IMR-90 (cell line): ENCODE data around the gene CEACAM6. TPM values are rescaled to one million over a fixed set of nuclear protein-coding genes. Genes with fewer than 3 reads are reported as not detected.

Experiments
- ATAC-seq: fragments of 200-7000 bp; cut with Tn5 transposase; 2 replicates; pipeline ENCODE4 v1.9.1; 2020; ENCODE audit warnings: low read depth, mild to moderate bottlenecking, moderate library complexity
- BruUV-seq: library from RNA; stranded (reverse); fragments of 400-500 nt; replicated peaks from 2 replicates; lab custom pipeline; 2021; lab: Mats Ljungman, UMichigan
- CTCF ChIA-PET: fragments of 300-600 bp; formaldehyde crosslinking; extraction: SDS; loops from one replicate; lab custom pipeline; 2021; ENCODE audit warnings: antibody characterized with exemption; lab: Yijun Ruan, JAX
- POLR2A ChIA-PET: fragments of 300-600 bp; sonication (Branson Sonifier 250); formaldehyde crosslinking; loops from one replicate; lab custom pipeline; 2022; ENCODE audit warnings: antibody characterized with exemption; ENCODE audit not compliant: unreplicated experiment; lab: Charles Lee
- DNase-seq: peaks from one replicate; pipeline ENCODE4 v3.0.0; 2013
- H2AFZ ChIP-seq: replicated peaks from 2 replicates; pipeline ENCODE3; 2013; ENCODE audit warnings: low read length, mild to moderate bottlenecking; ENCODE audit not compliant: poor library complexity
- H2AK5ac ChIP-seq: 2 replicates; pipeline ENCODE4 v1.6.1; 2013; ENCODE audit warnings: low read depth, low read length, inconsistent platforms
- H2AK9ac ChIP-seq: replicated peaks from 2 replicates; pipeline ENCODE3; 2013; ENCODE audit warnings: mild to moderate bottlenecking, low read depth, low read length, moderate library complexity; ENCODE audit not compliant: poor library complexity
- H2BK120ac ChIP-seq: 2 replicates; pipeline ENCODE4 v1.6.1; 2013; ENCODE audit warnings: low read depth, low read length, inconsistent platforms
- H2BK15ac ChIP-seq: 3 replicates; pipeline ENCODE4 v1.6.1; 2013; ENCODE audit warnings: low read depth, low read length, inconsistent platforms
- H2BK20ac ChIP-seq: 2 replicates; pipeline ENCODE4 v1.6.1; 2013; ENCODE audit warnings: low read depth, mild to moderate bottlenecking, inconsistent platforms, low read length, moderate library complexity
- H2BK5ac ChIP-seq: 2 replicates; pipeline ENCODE4 v1.6.1; 2013; ENCODE audit warnings: mild to moderate bottlenecking, low read depth, low read length, inconsistent platforms; ENCODE audit not compliant: poor library complexity, severe bottlenecking
- H3K14ac ChIP-seq: replicated peaks from 2 replicates; pipeline ENCODE4 v1.6.1; 2013; ENCODE audit warnings: low read depth, low read length, inconsistent platforms
- H3K18ac ChIP-seq: 2 replicates; pipeline ENCODE4 v1.6.1; 2013; ENCODE audit warnings: low read depth, low read length, control low read depth
- H3K23ac ChIP-seq: 2 replicates; pipeline ENCODE4 v1.6.1; 2013; ENCODE audit warnings: low read depth, low read length, inconsistent platforms
- H3K27ac ChIP-seq: 2 replicates; pipeline ENCODE4 v1.5.1; 2013; ENCODE audit warnings: mild to moderate bottlenecking, control low read depth, low read length; ENCODE audit not compliant: insufficient read depth
- H3K27me3 ChIP-seq: 2 replicates; pipeline ENCODE4 v1.6.1; 2013; ENCODE audit warnings: low read length; ENCODE audit not compliant: control insufficient read depth, insufficient read depth
- H3K36me3 ChIP-seq: 2 replicates; pipeline ENCODE4 v1.6.1; 2013; ENCODE audit warnings: low read length, mixed read lengths; ENCODE audit not compliant: control insufficient read depth, insufficient read depth
- H3K4ac ChIP-seq: 2 replicates; pipeline ENCODE4 v1.6.1; 2013; ENCODE audit warnings: low read depth, low read length, inconsistent platforms
- H3K4me1 ChIP-seq: 2 replicates; pipeline ENCODE4 v1.6.1; 2013; ENCODE audit warnings: low read length, mixed read lengths; ENCODE audit not compliant: control insufficient read depth, insufficient read depth
- H3K4me2 ChIP-seq: 2 replicates; pipeline ENCODE4 v1.6.1; 2013; ENCODE audit warnings: low read depth, mild to moderate bottlenecking, control low read depth, low read length, moderate library complexity
- H3K4me3 ChIP-seq: 2 replicates; pipeline ENCODE4 v1.5.1; 2013; ENCODE audit warnings: low read depth, mild to moderate bottlenecking, control low read depth, low read length, moderate library complexity; ENCODE audit not compliant: insufficient read depth
- H3K56ac ChIP-seq: 2 replicates; pipeline ENCODE4 v1.6.1; 2013; ENCODE audit warnings: low read length, inconsistent platforms; ENCODE audit not compliant: insufficient read depth; ENCODE audit errors: extremely low read depth
- H3K79me1 ChIP-seq, 2 experiments: 2 replicates each; pipeline ENCODE4 v1.6.1; 2013; ENCODE audit warnings: low read length in 2 of 2, inconsistent platforms in 1 of 2, low read depth in 1 of 2
- H3K9ac ChIP-seq: 2 replicates; pipeline ENCODE4 v1.6.1; 2013; ENCODE audit warnings: low read depth, low read length, control low read depth
- H3K9me1 ChIP-seq: 2 replicates; pipeline ENCODE4 v1.6.1; 2013; ENCODE audit warnings: low read length, inconsistent platforms; ENCODE audit not compliant: insufficient read depth
- H3K9me3 ChIP-seq: 2 replicates; pipeline ENCODE4 v1.6.1; 2013; ENCODE audit warnings: low read length; ENCODE audit not compliant: control insufficient read depth, insufficient read depth
- H4K20me1 ChIP-seq: 2 replicates; pipeline ENCODE4 v1.6.1; 2013; ENCODE audit warnings: low read length, inconsistent platforms; ENCODE audit not compliant: insufficient read depth
- H4K5ac ChIP-seq: 2 replicates; pipeline ENCODE4 v1.6.1; 2013; ENCODE audit warnings: mild to moderate bottlenecking, low read depth, low read length, control low read depth
- H4K8ac ChIP-seq, 2 experiments: 2 replicates each; pipeline ENCODE4 v1.6.1; 2013; ENCODE audit warnings: low read depth in 2 of 2, low read length in 2 of 2, control low read depth in 1 of 2, inconsistent platforms in 1 of 2
- H4K91ac ChIP-seq: 2 replicates; pipeline ENCODE4 v1.6.1; 2013; ENCODE audit warnings: low read depth, low read length, inconsistent platforms; ENCODE audit not compliant: insufficient read depth
- BHLHE40 ChIP-seq: fragments of 150-350 bp; IDR thresholded peaks from 2 replicates; pipeline ENCODE4 v1.6.1; 2016; ENCODE audit warnings: mild to moderate bottlenecking, low read depth, low read length
- CEBPB ChIP-seq: IDR thresholded peaks from 2 replicates; pipeline ENCODE4 v1.6.1; 2012; ENCODE audit warnings: low read depth, low read length, improper control_type of control experiment
- CHD1 ChIP-seq: IDR thresholded peaks from 2 replicates; pipeline ENCODE4 v1.6.1; 2012; ENCODE audit warnings: low read depth, low read length, improper control_type of control experiment
- FOS ChIP-seq: fragments of 150-350 bp; IDR thresholded peaks from 2 replicates; pipeline ENCODE4 v1.6.1; 2016; ENCODE audit warnings: low read depth, low read length
- MAFK ChIP-seq: IDR thresholded peaks from 2 replicates; pipeline ENCODE4 v1.6.1; 2012; ENCODE audit warnings: low read depth, low read length, improper control_type of control experiment
- MAZ ChIP-seq: IDR thresholded peaks from 2 replicates; pipeline ENCODE4 v1.6.1; 2012; ENCODE audit warnings: low read depth, mild to moderate bottlenecking, low read length, improper control_type of control experiment, moderate library complexity, borderline replicate concordance
- MXI1 ChIP-seq: IDR thresholded peaks from 2 replicates; pipeline ENCODE4 v1.6.1; 2012; ENCODE audit warnings: low read depth, mild to moderate bottlenecking, low read length, moderate library complexity, borderline replicate concordance
- NFE2L2 ChIP-seq: fragments of 150-350 bp; IDR thresholded peaks from 2 replicates; pipeline ENCODE4 v1.6.1; 2016; ENCODE audit warnings: low read depth, mild to moderate bottlenecking, low read length
- POLR2A ChIP-seq: IDR thresholded peaks from 2 replicates; pipeline ENCODE4 v1.6.1; 2012; ENCODE audit warnings: mild to moderate bottlenecking, low read depth, low read length
- RAD21 ChIP-seq: IDR thresholded peaks from 2 replicates; pipeline ENCODE4 v1.6.1; 2012; ENCODE audit warnings: low read length, improper control_type of control experiment
- RCOR1 ChIP-seq: IDR thresholded peaks from 2 replicates; pipeline ENCODE4 v1.6.1; 2012; ENCODE audit warnings: mild to moderate bottlenecking, low read length, improper control_type of control experiment; ENCODE audit not compliant: insufficient replicate concordance
- RFX5 ChIP-seq: IDR thresholded peaks from 2 replicates; pipeline ENCODE4 v1.8.0; 2012; ENCODE audit warnings: low read depth, mild to moderate bottlenecking, low read length, moderate library complexity
- SMC3 ChIP-seq: fragments of 150-350 bp; IDR thresholded peaks from 2 replicates; pipeline ENCODE4 v1.6.1; 2016; ENCODE audit warnings: low read depth, mild to moderate bottlenecking, antibody characterized with exemption, low read length, moderate library complexity
- WGBS, 2 experiments: methylation state at CpG; one replicate each; pipeline versions ENCODE4 v1.1.5 to v1.1.7; 2013; ENCODE audit warnings: missing lambda C conversion rate in 2 of 2; ENCODE audit not compliant: insufficient read length in 1 of 2; ENCODE audit errors: extremely low coverage in 2 of 2; 5-methylcytosine and 5-hydroxymethylcytosine counted together
- dilution Hi-C: fragments of 300-500 bp; cut with HindIII; formaldehyde crosslinking; loops from one replicate; pipeline ENCODE4 v1.14.3; 2018; ENCODE audit warnings: low sequenced_read_pairs; ENCODE audit not compliant: unreplicated experiment
- in situ Hi-C: fragments of 300-500 bp; cut with MboI; formaldehyde crosslinking; loops from 3 replicates; pipeline ENCODE4 v1.14.3; 2019; ENCODE audit warnings: low sequenced_read_pairs, inconsistent platforms, mixed read lengths
- intact Hi-C: fragments of 100-400 bp; cut with micrococcal nuclease; formaldehyde crosslinking; loops from 2 replicates; pipeline ENCODE4 v1.10.0; 2022
- polyA plus RNA-seq, 3 experiments: library from polyadenylated mRNA; depleted of rRNA; stranded (reverse); fragments of >200 nt; gene quantifications; 2 replicates each; pipeline ENCODE4 v1.2.3, GENCODE V29; 2012; ENCODE audit warnings: low replicate concordance in 1 of 3
- total RNA-seq: library from RNA; depleted of rRNA; stranded (reverse); fragments of >200 nt; gene quantifications from 2 replicates; pipeline ENCODE4 v1.2.3, GENCODE V29; 2012
- TF ChIP-seq, protein P1 (sequence below): fragments of 150-350 bp; IDR thresholded peaks from 2 replicates; pipeline ENCODE4 v1.6.1; 2017; ENCODE audit warnings: mild to moderate bottlenecking, antibody characterized with exemption, low read length, low read depth
- TF ChIP-seq, protein P2 (sequence below): conservative IDR thresholded peaks from 2 replicates; pipeline ENCODE4 v1.5.1; 2012; ENCODE audit warnings: mild to moderate bottlenecking, low read depth, low read length, improper control_type of control experiment
- TF ChIP-seq, protein P3 (sequence below): fragments of 150-350 bp; IDR thresholded peaks from 2 replicates; pipeline ENCODE4 v1.6.1; 2016; ENCODE audit warnings: low read depth, mild to moderate bottlenecking, low read length, moderate library complexity, borderline replicate concordance

Gene CEACAM6
- total and polyA plus RNA-seq, 2 of the 4 experiments (the other 2 are of a cell fraction), result not detected

DNA sequence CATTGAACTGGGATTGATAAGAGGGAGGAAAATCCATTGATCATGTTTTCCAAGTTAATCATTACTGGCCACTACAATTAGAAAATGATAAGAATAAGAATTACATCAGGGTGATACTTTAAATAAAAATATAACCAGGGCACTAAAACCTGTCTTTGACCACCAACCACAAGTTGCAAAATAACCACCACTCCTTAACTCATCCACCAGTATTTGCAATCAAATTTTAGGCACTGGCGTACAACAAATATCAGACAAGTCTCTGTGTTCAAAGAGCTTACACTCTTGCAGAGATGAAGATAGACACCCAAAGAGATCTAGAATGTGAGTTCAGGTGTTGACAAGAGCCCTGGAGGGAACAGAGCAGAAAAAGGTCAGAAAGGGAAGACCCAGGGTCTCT is 41.6 kb downstream of the CEACAM6 start:
- no peak overlapping the region for H3K4me3 ChIP-seq
- no peak overlapping the region for H4K91ac ChIP-seq
- no peak overlapping the region for H3K9ac ChIP-seq
- TF ChIP-seq, protein P1, sequence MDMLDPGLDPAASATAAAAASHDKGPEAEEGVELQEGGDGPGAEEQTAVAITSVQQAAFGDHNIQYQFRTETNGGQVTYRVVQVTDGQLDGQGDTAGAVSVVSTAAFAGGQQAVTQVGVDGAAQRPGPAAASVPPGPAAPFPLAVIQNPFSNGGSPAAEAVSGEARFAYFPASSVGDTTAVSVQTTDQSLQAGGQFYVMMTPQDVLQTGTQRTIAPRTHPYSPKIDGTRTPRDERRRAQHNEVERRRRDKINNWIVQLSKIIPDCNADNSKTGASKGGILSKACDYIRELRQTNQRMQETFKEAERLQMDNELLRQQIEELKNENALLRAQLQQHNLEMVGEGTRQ, result no peak
- no peak for TF ChIP-seq NFE2L2
- TF ChIP-seq BHLHE40, result no peak
- no peak for TF ChIP-seq CHD1
- no peak for TF ChIP-seq MXI1
- no peak for TF ChIP-seq RAD21
- no peak for TF ChIP-seq POLR2A
- no peak for TF ChIP-seq FOS
- TF ChIP-seq, protein P2, sequence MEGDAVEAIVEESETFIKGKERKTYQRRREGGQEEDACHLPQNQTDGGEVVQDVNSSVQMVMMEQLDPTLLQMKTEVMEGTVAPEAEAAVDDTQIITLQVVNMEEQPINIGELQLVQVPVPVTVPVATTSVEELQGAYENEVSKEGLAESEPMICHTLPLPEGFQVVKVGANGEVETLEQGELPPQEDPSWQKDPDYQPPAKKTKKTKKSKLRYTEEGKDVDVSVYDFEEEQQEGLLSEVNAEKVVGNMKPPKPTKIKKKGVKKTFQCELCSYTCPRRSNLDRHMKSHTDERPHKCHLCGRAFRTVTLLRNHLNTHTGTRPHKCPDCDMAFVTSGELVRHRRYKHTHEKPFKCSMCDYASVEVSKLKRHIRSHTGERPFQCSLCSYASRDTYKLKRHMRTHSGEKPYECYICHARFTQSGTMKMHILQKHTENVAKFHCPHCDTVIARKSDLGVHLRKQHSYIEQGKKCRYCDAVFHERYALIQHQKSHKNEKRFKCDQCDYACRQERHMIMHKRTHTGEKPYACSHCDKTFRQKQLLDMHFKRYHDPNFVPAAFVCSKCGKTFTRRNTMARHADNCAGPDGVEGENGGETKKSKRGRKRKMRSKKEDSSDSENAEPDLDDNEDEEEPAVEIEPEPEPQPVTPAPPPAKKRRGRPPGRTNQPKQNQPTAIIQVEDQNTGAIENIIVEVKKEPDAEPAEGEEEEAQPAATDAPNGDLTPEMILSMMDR, result no peak
- no peak for TF ChIP-seq MAZ
- TF ChIP-seq RFX5, result no peak
- TF ChIP-seq RCOR1, result no peak
- no peak for TF ChIP-seq CEBPB
- TF ChIP-seq MAFK, result no peak
- TF ChIP-seq SMC3, result no peak
- TF ChIP-seq, protein P3, sequence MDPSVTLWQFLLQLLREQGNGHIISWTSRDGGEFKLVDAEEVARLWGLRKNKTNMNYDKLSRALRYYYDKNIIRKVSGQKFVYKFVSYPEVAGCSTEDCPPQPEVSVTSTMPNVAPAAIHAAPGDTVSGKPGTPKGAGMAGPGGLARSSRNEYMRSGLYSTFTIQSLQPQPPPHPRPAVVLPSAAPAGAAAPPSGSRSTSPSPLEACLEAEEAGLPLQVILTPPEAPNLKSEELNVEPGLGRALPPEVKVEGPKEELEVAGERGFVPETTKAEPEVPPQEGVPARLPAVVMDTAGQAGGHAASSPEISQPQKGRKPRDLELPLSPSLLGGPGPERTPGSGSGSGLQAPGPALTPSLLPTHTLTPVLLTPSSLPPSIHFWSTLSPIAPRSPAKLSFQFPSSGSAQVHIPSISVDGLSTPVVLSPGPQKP, result no peak
- H3K4ac ChIP-seq, result no peak overlapping the region
- no peak overlapping the region for H2BK20ac ChIP-seq
- dilution Hi-C loops, result no loop called here
- ChIA-PET POLR2A (no interaction called here), CTCF (no interaction called here)
- H4K20me1 ChIP-seq, result no peaks in the 10 kb centered on the region
- H2AFZ ChIP-seq, result no peak overlapping the region
- in situ Hi-C loops, result no loop called here
- no CpG with 5 or more reads among the region's 1 CpG for WGBS, 2 experiments
- no peak overlapping the region for H3K56ac ChIP-seq
- no peak overlapping the region for H2BK15ac ChIP-seq
- no peaks in the 10 kb centered on the region for H3K4me1 ChIP-seq
- no peak overlapping the region for H2BK120ac ChIP-seq
- no peaks in the 10 kb centered on the region for H3K9me1 ChIP-seq
- no peak overlapping the region for H2BK5ac ChIP-seq
- ATAC-seq (no peak), DNase-seq (no peak)
- H3K18ac ChIP-seq, result no peak overlapping the region
- no peak overlapping the region for H2AK9ac ChIP-seq
- intact Hi-C loops, result loop anchor here (10.0 kb wide), 1 partner anchor 158 kb away; the partner anchor contains the start of gene RABAC1
- no peaks in the 10 kb centered on the region for H3K9me3 ChIP-seq
- H4K8ac ChIP-seq, result no peak overlapping the region
- H3K79me1 ChIP-seq, result no peaks in the 10 kb centered on the region
- no peak overlapping the region for H3K14ac ChIP-seq
- no TSS peak for BruUV-seq
- no peak overlapping the region for H3K4me2 ChIP-seq
- no peak overlapping the region for H4K5ac ChIP-seq
- H3K23ac ChIP-seq, result no peak overlapping the region
- H2AK5ac ChIP-seq, result no peak overlapping the region
- H3K27ac ChIP-seq, result no peak overlapping the region
- no peaks in the 10 kb centered on the region for H3K36me3 ChIP-seq
- H3K27me3 ChIP-seq, result peaks cover 1% of the 10 kb centered on the region; the same call in 1 of the 2 replicates
